Right forelimb (tissue), 1 donor: ENCODE results near the gene MAFF.

ENCODE experiments used
- DNase-seq: peaks from one replicate; pipeline ENCODE4 v3.0.0-alpha.2; 2018

Gene MAFF

DNA sequence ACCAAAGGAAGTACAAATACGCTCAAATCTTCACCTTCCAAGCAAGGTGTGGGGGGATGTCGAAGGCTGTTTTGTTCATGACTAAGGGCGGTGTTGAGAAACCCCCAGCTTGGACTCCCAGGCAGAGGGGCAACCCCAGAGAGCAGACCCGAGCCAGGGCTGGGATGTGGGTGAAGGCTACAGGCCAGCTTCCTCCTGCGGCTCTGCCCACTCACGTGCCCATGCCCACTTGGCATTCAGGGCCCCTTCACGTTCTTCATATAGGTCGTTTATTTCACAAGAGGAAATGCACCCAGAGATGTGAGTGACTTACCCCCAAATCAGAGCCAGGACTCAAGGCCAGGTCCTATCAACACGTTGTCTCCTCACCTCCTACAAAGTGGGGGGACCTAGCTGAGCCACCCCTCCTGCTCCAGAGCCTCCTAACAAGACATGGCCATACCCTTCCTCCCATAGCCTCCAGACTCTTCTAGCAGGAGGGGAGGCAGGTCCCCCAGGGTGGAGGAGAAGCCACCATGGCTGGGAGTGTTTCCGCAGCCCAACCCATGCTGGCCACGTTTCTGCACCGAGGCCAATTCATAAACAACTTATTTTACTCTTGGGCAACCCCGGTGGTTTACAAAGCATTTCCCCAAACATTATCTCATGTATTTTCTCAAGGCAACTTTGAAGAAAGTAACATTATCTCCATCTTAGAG is 49.0 kb downstream of the MAFF start:
- DNase-seq: no peak

DNA sequence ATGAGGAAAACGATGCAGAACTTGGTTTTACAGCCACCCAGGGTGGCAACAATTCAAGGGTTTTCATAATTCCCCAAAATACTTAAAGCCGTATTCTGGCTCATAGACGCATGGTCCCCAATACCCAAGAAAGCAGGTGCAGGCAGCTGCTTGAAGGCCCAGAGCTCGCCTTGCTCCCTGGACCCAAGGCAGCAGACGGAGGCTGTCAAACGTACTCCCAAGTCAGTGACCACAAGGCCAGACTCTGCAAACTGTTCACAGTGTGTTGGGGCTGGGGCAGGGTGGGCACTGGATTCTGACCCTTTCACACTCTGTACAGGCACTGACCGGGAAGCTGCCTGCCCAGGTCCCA is 49.5 kb downstream of the MAFF start:
- DNase-seq: no peak

DNA sequence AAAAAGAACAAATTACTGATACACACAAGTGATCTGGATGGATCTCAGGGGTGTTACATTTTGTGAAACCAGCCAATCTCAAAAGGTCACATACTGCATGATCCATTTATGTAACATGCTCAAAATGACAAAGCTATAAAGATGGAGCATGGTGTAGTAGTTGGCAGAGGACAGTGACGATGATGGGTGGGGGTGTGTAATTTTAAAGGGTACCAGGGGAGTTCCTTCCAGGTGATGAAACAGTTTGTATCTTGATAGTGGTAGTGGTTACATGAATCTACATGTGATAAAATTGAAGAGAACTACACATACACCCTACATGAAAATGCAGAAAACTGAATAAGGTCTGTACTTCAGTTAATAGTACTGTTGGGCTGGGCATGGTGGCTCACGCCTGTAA is 53.9 kb downstream of the MAFF start:
- DNase-seq: no peak

DNA sequence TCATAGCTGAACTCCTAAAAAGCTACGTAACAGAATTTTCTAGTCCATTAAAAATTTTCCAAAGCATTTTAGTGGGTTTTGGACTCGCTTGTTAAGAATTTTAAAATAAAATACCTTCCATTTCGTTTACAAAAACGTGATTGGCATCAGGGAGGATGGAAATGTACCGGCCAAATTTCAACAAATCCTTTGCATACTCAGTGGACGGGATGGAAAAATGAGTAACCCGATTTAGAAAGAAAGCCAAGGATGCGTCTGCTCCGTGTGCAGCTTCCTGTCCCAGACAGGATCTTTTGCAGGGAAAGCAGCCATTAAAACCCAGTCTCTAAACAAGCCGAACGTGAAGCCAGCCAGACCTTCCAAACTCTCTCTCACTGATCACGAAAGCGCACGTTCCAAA is 55.4 kb downstream of the MAFF start:
- DNase-seq: no peak

DNA sequence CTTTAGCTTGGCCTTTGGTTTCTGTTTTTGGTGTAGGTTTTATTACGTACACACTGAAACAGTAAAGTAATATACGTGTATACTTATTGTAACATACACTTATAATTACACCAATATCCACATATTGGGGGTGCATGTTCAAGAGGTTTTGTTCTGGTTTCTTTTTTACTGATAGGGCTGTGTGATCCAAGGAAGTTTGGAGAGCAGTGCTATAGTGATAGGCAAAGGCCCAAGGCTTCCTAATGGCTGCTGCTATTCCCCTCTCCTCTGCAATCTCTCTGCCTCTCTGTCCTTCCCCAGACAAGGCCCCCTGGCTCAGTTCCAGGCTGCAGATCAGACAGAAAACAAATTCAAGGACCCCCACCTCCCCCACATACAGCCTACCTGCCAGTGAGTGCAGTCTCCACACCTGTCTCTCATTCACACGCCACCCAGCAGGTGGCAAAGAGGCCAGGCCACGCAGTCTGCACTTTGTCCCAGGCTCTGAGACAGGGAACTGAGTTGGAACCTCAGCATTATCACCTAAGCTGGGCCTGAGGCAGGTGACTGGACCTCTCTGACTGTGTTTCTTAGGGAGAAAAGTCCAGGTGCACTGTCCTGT is 56.0 kb downstream of the MAFF start:
- DNase-seq: no peak

DNA sequence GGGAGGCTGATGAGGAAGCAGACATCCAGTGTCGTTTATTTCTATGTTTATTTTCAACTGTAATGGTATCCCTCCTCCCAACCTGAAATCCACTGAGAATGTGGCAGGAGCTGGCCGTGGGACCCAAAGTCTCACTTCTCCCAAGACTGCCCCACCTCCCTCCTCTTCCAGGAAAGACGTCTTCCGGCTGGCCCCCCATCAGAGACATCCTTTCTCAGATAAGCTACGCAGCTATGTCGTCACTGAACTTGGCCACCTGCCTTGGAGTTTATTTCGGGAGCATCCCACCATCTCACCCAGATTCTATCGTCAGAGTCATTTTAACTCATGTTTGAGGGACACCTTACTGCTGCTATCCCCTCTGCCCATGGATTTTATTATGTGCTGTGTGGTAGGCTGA is 57.1 kb downstream of the MAFF start:
- DNase-seq: no peak

DNA sequence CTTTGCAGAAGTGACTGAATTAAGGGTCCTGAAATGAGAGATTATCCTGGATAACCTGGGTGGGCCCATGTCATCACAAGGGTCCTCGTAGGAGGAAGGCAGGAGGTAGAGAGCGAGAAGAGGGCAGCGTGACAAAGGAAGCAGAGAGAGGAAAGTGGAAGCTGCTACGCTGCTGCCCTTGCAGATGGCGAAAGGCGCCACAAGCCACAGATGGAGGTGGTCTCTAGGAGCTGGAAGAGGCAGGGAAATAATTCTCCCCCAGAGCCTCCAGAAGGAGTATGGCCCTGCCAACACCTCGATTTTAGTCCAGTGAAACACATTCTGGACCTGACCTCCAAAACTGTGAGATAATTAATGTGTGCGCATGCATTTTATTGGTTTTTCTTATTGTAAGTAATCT is 57.6 kb downstream of the MAFF start:
- DNase-seq: no peak

DNA sequence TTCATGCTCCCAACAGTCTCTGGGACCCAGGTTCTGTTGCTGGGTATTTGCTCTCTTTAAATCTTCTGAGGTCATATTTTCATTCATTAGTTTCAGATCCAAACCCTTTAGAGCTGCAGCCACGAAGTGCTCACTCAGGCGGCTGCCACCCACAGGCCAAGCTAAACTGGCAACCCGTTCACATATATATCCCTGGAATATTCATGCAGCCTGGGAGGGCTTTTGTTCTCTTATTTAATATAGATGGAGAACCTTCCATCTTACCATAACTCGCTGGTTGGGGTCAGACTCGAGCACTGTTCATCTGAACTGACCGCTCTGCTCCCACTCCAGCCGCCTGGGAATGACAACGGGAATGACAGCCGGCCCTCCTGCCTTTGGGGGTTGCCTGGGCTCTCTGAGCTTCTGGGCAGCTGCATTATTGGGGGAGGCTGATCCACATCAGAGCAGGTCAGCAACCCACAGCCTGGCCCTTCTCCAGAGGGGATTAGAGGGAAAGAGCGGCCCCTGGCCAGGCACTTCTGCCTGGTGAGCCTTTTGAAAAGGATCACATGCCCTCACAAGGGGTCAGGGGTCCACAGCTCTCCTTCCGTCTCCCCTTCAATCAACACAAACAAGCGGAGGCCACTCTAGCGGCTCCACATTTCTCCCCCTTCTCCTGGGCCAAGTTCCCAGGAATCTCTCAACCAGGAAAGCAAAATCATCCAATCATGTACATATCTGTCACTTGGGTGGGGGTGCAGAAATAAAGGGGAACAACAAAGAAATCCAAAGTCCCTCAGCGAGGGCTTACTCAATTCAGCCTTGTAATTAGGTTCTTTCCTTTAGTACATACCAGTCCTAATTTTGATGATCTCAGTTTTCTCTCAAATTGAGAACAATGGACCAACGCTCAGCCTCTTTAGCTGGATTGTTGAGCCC is 59.2 kb downstream of the MAFF start:
- no peak for DNase-seq

DNA sequence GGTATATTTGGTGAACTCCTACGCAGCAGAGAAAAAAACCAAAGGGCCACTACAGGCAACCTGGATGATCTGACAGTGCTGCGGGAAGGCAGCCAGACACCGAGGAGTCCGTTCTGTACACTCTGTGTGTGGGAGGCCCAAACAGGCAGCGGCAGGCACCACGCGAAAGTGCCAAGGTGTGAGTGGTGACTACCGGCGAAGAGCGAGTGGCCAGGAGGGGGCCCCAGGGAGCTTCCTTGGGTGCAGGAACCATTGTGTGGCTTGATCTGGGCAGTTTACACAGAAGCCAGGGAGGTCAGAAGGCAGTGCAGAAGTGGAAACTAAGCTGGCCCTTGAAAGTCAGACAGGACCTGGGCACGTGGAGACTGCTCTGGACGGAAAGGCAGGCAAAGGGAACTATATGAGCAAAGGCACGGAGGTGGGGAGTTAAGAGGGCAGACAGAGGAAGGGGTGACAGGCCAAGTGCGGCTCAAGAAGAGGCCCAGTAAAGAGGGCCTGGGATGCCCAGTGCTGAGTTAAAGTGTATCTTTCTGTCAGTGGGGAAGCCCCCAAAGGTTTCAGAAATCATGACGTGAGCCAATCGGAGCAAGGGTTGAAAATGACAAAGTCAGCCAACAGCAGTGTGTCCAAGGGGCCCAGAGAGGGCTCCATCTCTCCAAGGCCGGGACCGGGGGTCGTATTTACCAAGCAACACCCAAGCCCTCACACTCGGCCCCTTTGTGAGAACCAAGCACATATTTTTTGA is 60.4 kb downstream of the MAFF start:
- DNase-seq: no peak

DNA sequence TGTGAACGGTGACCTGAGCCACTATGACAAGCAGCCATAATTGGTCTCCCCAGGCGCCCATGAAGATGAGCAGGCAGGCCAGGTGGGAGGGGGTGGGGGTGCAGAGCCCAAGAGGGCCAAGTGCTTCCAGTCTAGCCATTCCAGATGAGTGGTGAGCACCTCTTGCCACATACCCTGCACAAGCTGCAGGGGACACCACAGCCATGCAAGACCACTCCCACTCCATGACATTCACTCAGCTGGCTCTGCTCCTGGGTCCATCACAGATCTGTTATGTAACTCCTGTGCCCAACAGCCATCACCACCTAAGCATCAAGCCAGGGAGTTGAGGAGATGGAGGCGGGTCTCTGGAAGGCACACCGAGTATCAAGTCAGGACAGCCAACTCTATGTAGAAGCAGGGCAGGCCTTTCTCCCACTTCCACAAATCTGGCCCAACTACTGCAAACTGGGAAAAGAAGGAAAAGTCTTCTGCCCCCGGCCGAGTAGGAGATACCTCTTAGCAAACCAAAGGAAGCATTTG is 62.6 kb downstream of the MAFF start:
- DNase-seq: no peak
